GM12891 (cell line): Measurements from ENCODE around the gene PTPRT.

ENCODE experiments used
- POLR2A ChIP-seq: IDR thresholded peaks from 2 replicates; pipeline ENCODE4 v1.6.1; 2011; ENCODE audit warnings: low read depth, low read length, control low read depth
- POLR2AphosphoS5 ChIP-seq: IDR thresholded peaks from 2 replicates; pipeline ENCODE4 v1.6.1; 2011; ENCODE audit warnings: low read depth, low read length, control low read depth
- POU2F2 ChIP-seq: IDR thresholded peaks from 2 replicates; pipeline ENCODE4 v1.6.1; 2011; ENCODE audit warnings: low read depth, mild to moderate bottlenecking, control low read depth, low read length, moderate library complexity
- SPI1 ChIP-seq: IDR thresholded peaks from 2 replicates; pipeline ENCODE4 v1.6.1; 2011; ENCODE audit warnings: low read depth, low read length, control low read depth

DNA sequence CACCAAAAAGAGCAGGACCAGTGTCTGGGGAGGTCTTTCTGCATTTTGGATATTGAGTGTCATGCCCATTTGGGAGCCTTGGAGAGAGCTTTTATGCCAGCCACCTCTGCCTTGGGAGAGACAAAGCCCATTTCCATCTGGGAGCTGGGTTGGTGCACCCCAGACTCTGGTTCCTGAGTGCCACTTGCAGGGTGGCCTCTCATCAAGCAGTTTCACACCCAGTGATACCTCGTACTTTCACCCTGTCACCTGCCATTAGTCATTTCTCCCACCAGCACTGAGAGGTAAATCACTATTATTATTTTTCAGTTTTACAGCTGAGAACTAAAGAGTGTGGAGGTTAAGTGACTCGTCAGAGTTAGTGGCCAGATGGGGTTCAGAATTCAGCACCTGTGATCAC is 94.7 kb downstream of the PTPRT start:
- no peak for TF ChIP-seq POLR2AphosphoS5
- no peak for TF ChIP-seq POLR2A
- TF ChIP-seq POU2F2, result no peak
- no peak for TF ChIP-seq SPI1
